MM.1S (cell line): ENCODE measurements around the gene L1CAM.

Source experiments
- DNase-seq: peaks from one replicate; pipeline ENCODE4 v3.0.0-alpha.2; 2015
- H2AFZ ChIP-seq: fragments of 300-600 bp; sonication (generic); 2 replicates; pipeline ENCODE4 v1.6.0; 2016; ENCODE audit warnings: antibody characterized with exemption, low read length
- H3F3A ChIP-seq: fragments of 300-600 bp; sonication (generic); 2 replicates; pipeline ENCODE4 v1.6.1; 2016; ENCODE audit warnings: mild to moderate bottlenecking, antibody characterized with exemption, low read length, moderate library complexity, mixed read lengths; ENCODE audit not compliant: insufficient read depth
- H3K27ac ChIP-seq: fragments of 300-600 bp; sonication (generic); 2 replicates; pipeline ENCODE4 v1.5.1; 2016; ENCODE audit warnings: mild to moderate bottlenecking, low read length
- H3K27me3 ChIP-seq: fragments of 300-600 bp; sonication (generic); replicated peaks from 2 replicates; pipeline ENCODE4 v1.6.0; 2016; ENCODE audit warnings: low read length; ENCODE audit not compliant: insufficient read depth
- H3K36me3 ChIP-seq: fragments of 300-600 bp; sonication (generic); replicated peaks from 2 replicates; pipeline ENCODE4 v1.6.1; 2016; ENCODE audit warnings: mild to moderate bottlenecking, low read length, mixed read lengths; ENCODE audit not compliant: insufficient read depth
- H3K4me1 ChIP-seq: fragments of 300-600 bp; sonication (generic); 2 replicates; pipeline ENCODE4 v1.6.1; 2016; ENCODE audit warnings: low read length, mixed read lengths
- H3K4me2 ChIP-seq: fragments of 300-600 bp; sonication (generic); 2 replicates; pipeline ENCODE4 v1.6.0; 2016; ENCODE audit warnings: low read depth, low read length
- H3K4me3 ChIP-seq: fragments of 300-600 bp; sonication (generic); 2 replicates; pipeline ENCODE4 v1.5.1; 2016; ENCODE audit warnings: low read length, mixed read lengths
- H3K79me2 ChIP-seq: fragments of 300-600 bp; sonication (generic); 2 replicates; pipeline ENCODE4 v1.6.1; 2016; ENCODE audit warnings: mixed run types, low read length, mixed read lengths
- H3K9ac ChIP-seq: fragments of 300-600 bp; sonication (generic); 2 replicates; pipeline ENCODE4 v1.6.1; 2016; ENCODE audit warnings: low read length, mixed read lengths
- H3K9me2 ChIP-seq: fragments of 300-600 bp; sonication (generic); replicated peaks from 2 replicates; pipeline ENCODE4 v1.6.1; 2016; ENCODE audit warnings: mild to moderate bottlenecking, low read length, mixed read lengths; ENCODE audit not compliant: insufficient read depth
- H3K9me3 ChIP-seq: fragments of 300-600 bp; sonication (generic); replicated peaks from 2 replicates; pipeline ENCODE4 v1.6.1; 2016; ENCODE audit warnings: mild to moderate bottlenecking, low read length, mixed read lengths; ENCODE audit not compliant: insufficient read depth
- H4K20me1 ChIP-seq: fragments of 300-600 bp; sonication (generic); 2 replicates; pipeline ENCODE4 v1.6.1; 2016; ENCODE audit warnings: mild to moderate bottlenecking, low read length, moderate library complexity, mixed read lengths; ENCODE audit not compliant: insufficient read depth
- CTCF ChIP-seq: fragments of 300-600 bp; sonication (generic); IDR thresholded peaks from 2 replicates; pipeline ENCODE4 v1.5.1; 2016; ENCODE audit warnings: antibody characterized with exemption, low read length, mixed read lengths
- EZH2 ChIP-seq: fragments of 300-600 bp; sonication (generic); optimal IDR thresholded peaks from 2 replicates; pipeline ENCODE3; 2017; ENCODE audit warnings: low read depth, mild to moderate bottlenecking, antibody characterized with exemption, low read length, mixed read lengths
- EZH2phosphoT487 ChIP-seq: fragments of 300-600 bp; sonication (generic); IDR thresholded peaks from 2 replicates; pipeline ENCODE4 v1.6.1; 2018; ENCODE audit warnings: antibody characterized with exemption, low read length

The L1CAM gene

GRCh38 chrX:153881281-153881680, 4.7 kb downstream of the L1CAM start:
- Histone ChIP-seq H3K79me2 (no peaks in the 10 kb centered on the region), H3K4me1 (no peaks in the 10 kb centered on the region), H4K20me1 (no peaks in the 10 kb centered on the region), H3F3A (no peaks in the 10 kb centered on the region), H3K27ac (no peak overlapping the region), H3K36me3 (no peaks in the 10 kb centered on the region), H2AFZ (no peak overlapping the region), H3K27me3 (peaks cover 45% of the 10 kb centered on the region), H3K9ac (no peak overlapping the region), H3K4me2 (no peak overlapping the region), H3K9me3 (no peaks in the 10 kb centered on the region), H3K4me3 (no peak overlapping the region), H3K9me2 (no peaks in the 10 kb centered on the region)
- TF ChIP-seq EZH2phosphoT487 (no peak), CTCF (no peak)
- DNase-seq = no peak

- H3K4me1 ChIP-seq = no peaks in the 10 kb centered on the region
- H3K9me2 ChIP-seq = no peaks in the 10 kb centered on the region
- H3K9me3 ChIP-seq = no peaks in the 10 kb centered on the region
- H4K20me1 ChIP-seq = no peaks in the 10 kb centered on the region
- H3K79me2 ChIP-seq = no peaks in the 10 kb centered on the region
- H3K9ac ChIP-seq = no peak overlapping the region
- no peaks in the 10 kb centered on the region for H3K36me3 ChIP-seq
- H3K4me3 ChIP-seq = no peak overlapping the region
- H3K4me2 ChIP-seq = no peak overlapping the region
- DNase-seq = no peak
- H2AFZ ChIP-seq = no peak overlapping the region
- H3F3A ChIP-seq = no peaks in the 10 kb centered on the region
- no peak for TF ChIP-seq CTCF
- TF ChIP-seq EZH2phosphoT487 = no peak
- TF ChIP-seq EZH2 = no peak
- H3K27ac ChIP-seq = no peak overlapping the region
- H3K27me3 ChIP-seq = peaks cover 45% of the 10 kb centered on the region
Measured at GRCh38 chrX:153880440-153880815, 5.5 kb downstream of the L1CAM start.

- peaks cover 39% of the 10 kb centered on the region for H3K27me3 ChIP-seq
- H3K36me3 ChIP-seq = no peaks in the 10 kb centered on the region
- H2AFZ ChIP-seq = no peak overlapping the region
- TF ChIP-seq EZH2phosphoT487 (no peak), CTCF (no peak), EZH2 (no peak)
- H3K4me2 ChIP-seq = no peak overlapping the region
- no peaks in the 10 kb centered on the region for H4K20me1 ChIP-seq
- no peaks in the 10 kb centered on the region for H3K4me1 ChIP-seq
- no peak overlapping the region for H3K4me3 ChIP-seq
- no peak overlapping the region for H3K9ac ChIP-seq
- no peaks in the 10 kb centered on the region for H3F3A ChIP-seq
- no peak overlapping the region for H3K27ac ChIP-seq
- no peaks in the 10 kb centered on the region for H3K9me2 ChIP-seq
- H3K79me2 ChIP-seq = no peaks in the 10 kb centered on the region
- H3K9me3 ChIP-seq = no peaks in the 10 kb centered on the region
- no peak for DNase-seq
Measured at GRCh38 chrX:153879741-153880439, 6.1 kb downstream of the L1CAM start.
